ENCODE results near the gene TMEM11. TPM values are rescaled to one million over a fixed set of nuclear protein-coding genes. Genes with fewer than 3 reads are reported as not detected.

Gene TMEM11
- total RNA-seq, 2 experiments from 2014 or later = 26.8 to 34.0 TPM

DNA sequence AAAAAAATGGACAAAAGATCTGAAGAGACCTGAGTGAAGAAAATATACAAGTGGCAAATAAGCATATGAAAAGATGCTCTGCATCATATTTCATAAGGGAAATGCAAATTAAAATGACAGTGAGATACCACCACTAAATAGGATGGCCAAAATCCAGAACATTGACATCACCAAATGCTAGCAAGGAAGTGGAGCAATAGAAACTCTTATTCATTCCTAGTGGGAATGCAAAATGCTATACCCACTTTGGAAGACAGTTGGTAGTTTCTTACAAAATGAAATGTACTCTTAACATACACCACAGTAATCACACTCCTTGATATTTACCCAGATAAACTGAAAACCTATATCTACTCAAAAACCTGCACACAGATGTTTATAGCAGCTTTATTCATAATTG lies 53.6 kb downstream of the TMEM11 start:
- no peaks in the 10 kb centered on the region for H4K20me1 ChIP-seq (ENCODE audit: insufficient read depth, low read length)
- H3K4me3 ChIP-seq (ENCODE audit: low read depth, low read length, poor library complexity, severe bottlenecking) = no peak overlapping the region
- H3K4me1 ChIP-seq (ENCODE audit: insufficient read depth, low read length, poor library complexity, severe bottlenecking) = no peaks in the 10 kb centered on the region
- no peak for DNase-seq (ENCODE audit: low spot score)
- no TSS peak for BruUV-seq (replicated peaks)
- ChIA-PET CTCF (ENCODE audit: unreplicated experiment) (no interaction called here), POLR2A (no interaction called here)
- H3K36me3 ChIP-seq (ENCODE audit: insufficient read depth, low read length) = no peaks in the 10 kb centered on the region
- no peak overlapping the region for H2AFZ ChIP-seq (ENCODE audit: low read length)
- no peak overlapping the region for H3K27ac ChIP-seq (ENCODE audit: low read depth, low read length, poor library complexity, severe bottlenecking)
- H3K79me2 ChIP-seq (ENCODE audit: insufficient read depth, low read depth, low read length) = no peaks in the 10 kb centered on the region
- TF ChIP-seq CTCF (conservative IDR thresholded peaks at IDR 0.05; ENCODE audit: low read length) (no peak), EZH2phosphoT487 (IDR thresholded peaks at IDR 0.05; ENCODE audit: borderline replicate concordance, low read depth, low read length) (no peak)
- H3K4me2 ChIP-seq (ENCODE audit: low read length) = no peak overlapping the region
- no peaks in the 10 kb centered on the region for H3K9me2 ChIP-seq (ENCODE audit: insufficient read depth, low read length)
- H3K9me3 ChIP-seq (ENCODE audit: low read length) = no peaks in the 10 kb centered on the region
- intact Hi-C loops (cut with micrococcal nuclease; ENCODE audit: unreplicated experiment) = no loop called here

GRCh38 chr17:21157586-21158370 lies 56.2 kb downstream of the TMEM11 start:
- ChIA-PET CTCF (ENCODE audit: unreplicated experiment) (no interaction called here), POLR2A (no interaction called here)
- Histone ChIP-seq H4K20me1 (ENCODE audit: insufficient read depth, low read length) (no peaks in the 10 kb centered on the region), H2AFZ (ENCODE audit: low read length) (no peak overlapping the region), H3K4me2 (ENCODE audit: low read length) (no peak overlapping the region), H3K79me2 (ENCODE audit: insufficient read depth, low read depth, low read length) (no peaks in the 10 kb centered on the region), H3K9me2 (ENCODE audit: insufficient read depth, low read length) (no peaks in the 10 kb centered on the region), H3K36me3 (ENCODE audit: insufficient read depth, low read length) (no peaks in the 10 kb centered on the region), H3K4me1 (ENCODE audit: insufficient read depth, low read length, poor library complexity, severe bottlenecking) (no peaks in the 10 kb centered on the region), H3K4me3 (ENCODE audit: low read depth, low read length, poor library complexity, severe bottlenecking) (no peak overlapping the region), H3K9me3 (ENCODE audit: low read length) (no peaks in the 10 kb centered on the region), H3K27ac (ENCODE audit: low read depth, low read length, poor library complexity, severe bottlenecking) (no peak overlapping the region)
- intact Hi-C loops (cut with micrococcal nuclease; ENCODE audit: unreplicated experiment) = no loop called here
- TF ChIP-seq EZH2phosphoT487 (IDR thresholded peaks at IDR 0.05; ENCODE audit: borderline replicate concordance, low read depth, low read length) = no peak
- TF ChIP-seq CTCF (conservative IDR thresholded peaks at IDR 0.05; ENCODE audit: low read length) = no peak
- DNase-seq (ENCODE audit: low spot score) = no peak
- no TSS peak for BruUV-seq (replicated peaks)

- no peak overlapping the region for H3K4me2 ChIP-seq (ENCODE audit: low read length)
- H3K4me1 ChIP-seq (ENCODE audit: insufficient read depth, low read length, poor library complexity, severe bottlenecking) = no peaks in the 10 kb centered on the region
- no peak for DNase-seq (ENCODE audit: low spot score)
- ChIA-PET POLR2A (no interaction called here), CTCF (ENCODE audit: unreplicated experiment) (no interaction called here)
- no peak overlapping the region for H2AFZ ChIP-seq (ENCODE audit: low read length)
- H3K27ac ChIP-seq (ENCODE audit: low read depth, low read length, poor library complexity, severe bottlenecking) = no peak overlapping the region
- TF ChIP-seq EZH2phosphoT487 (IDR thresholded peaks at IDR 0.05; ENCODE audit: borderline replicate concordance, low read depth, low read length) (no peak), CTCF (conservative IDR thresholded peaks at IDR 0.05; ENCODE audit: low read length) (no peak)
- intact Hi-C loops (cut with micrococcal nuclease; ENCODE audit: unreplicated experiment) = no loop called here
- no peaks in the 10 kb centered on the region; the same call in 1 of the 2 replicates for H3K36me3 ChIP-seq (ENCODE audit: insufficient read depth, low read length)
- H3K79me2 ChIP-seq (ENCODE audit: insufficient read depth, low read depth, low read length) = no peaks in the 10 kb centered on the region
- H3K4me3 ChIP-seq (ENCODE audit: low read depth, low read length, poor library complexity, severe bottlenecking) = no peak overlapping the region
- H3K9me3 ChIP-seq (ENCODE audit: low read length) = no peaks in the 10 kb centered on the region
- H3K9me2 ChIP-seq (ENCODE audit: insufficient read depth, low read length) = no peaks in the 10 kb centered on the region
- H4K20me1 ChIP-seq (ENCODE audit: insufficient read depth, low read length) = no peaks in the 10 kb centered on the region
- no TSS peak for BruUV-seq (replicated peaks)
Measured at GRCh38 chr17:21152731-21153130, 61.2 kb downstream of the TMEM11 start.
